Colonic mucosa (tissue), 4 donors: Measurements from ENCODE around the gene MYCN. TPM values are rescaled to one million over a fixed set of nuclear protein-coding genes. Genes with fewer than 3 reads are reported as not detected.
"Not testable (repeated sequence)": the region's sequence is repeated elsewhere in the genome, so short reads cannot be mapped to it uniquely, and the experiment has no call there.

ENCODE experiments used
- DNase-seq: peaks from one replicate; pipeline ENCODE4 v3.0.0-alpha.2; 2020
- H3K27ac ChIP-seq: fragments of 200-600 bp; one replicate; pipeline ENCODE4 v1.8.0; 2021
- H3K27me3 ChIP-seq: fragments of 200-600 bp; one replicate; pipeline ENCODE4 v1.8.0; 2021
- H3K36me3 ChIP-seq: fragments of 200-600 bp; one replicate; pipeline ENCODE4 v1.8.0; 2021
- H3K4me1 ChIP-seq: fragments of 200-600 bp; one replicate; pipeline ENCODE4 v1.8.0; 2021; ENCODE audit warnings: mild to moderate bottlenecking
- H3K4me3 ChIP-seq: fragments of 200-600 bp; one replicate; pipeline ENCODE4 v1.8.0; 2021
- H3K9ac ChIP-seq, 2 donors: one replicate each; pipeline ENCODE4 v1.7.0; 2013; ENCODE audit warnings: control low read depth in 2 of 2, low read depth in 2 of 2, low read length in 2 of 2
- H3K9me3 ChIP-seq: fragments of 200-600 bp; one replicate; pipeline ENCODE4 v1.8.0; 2021
- CTCF ChIP-seq: fragments of 200-600 bp; IDR thresholded peaks from one replicate; pipeline ENCODE4 v1.8.0; 2022; ENCODE audit warnings: antibody characterized with exemption, mild to moderate bottlenecking
- intact Hi-C: fragments of 100-400 bp; cut with DNase I; formaldehyde crosslinking; loops from one replicate; pipeline ENCODE4 v1.14.1; 2022
- total RNA-seq, 2 donors: library from RNA; stranded (reverse); fragmentation: NEBNext Ultra II Directional in 1 of 2; extraction: Animal tissue kit (Norgen Biotek cat#: 25700) in 1 of 2; gene quantifications; one replicate each; pipeline ENCODE4 v1.2.1, GENCODE V29; 2021
- donor health status: healthy.
- donor health status: DM: no; HTN: no; CAD: no.
- donor health status: DM: no; HTN: no; CAD: no.

Gene MYCN
- total RNA-seq, 2 donors from 2014 or later, result 1.5 to 1.7 TPM

GRCh38 chr2:15909736-15910135 lies 30.6 kb upstream of the MYCN start:
- no peaks in the 10 kb centered on the region for H3K4me1 ChIP-seq
- no peak for TF ChIP-seq CTCF
- no peaks in the 10 kb centered on the region for H3K27me3 ChIP-seq
- H3K27ac ChIP-seq, result no peak overlapping the region
- no peak overlapping the region for H3K9ac ChIP-seq
- no peak for DNase-seq
- H3K36me3 ChIP-seq, result no peaks in the 10 kb centered on the region
- intact Hi-C loops, result no loop called here
- no peaks in the 10 kb centered on the region for H3K9me3 ChIP-seq
- no peak overlapping the region for H3K4me3 ChIP-seq

GRCh38 chr2:15911270-15911669 lies 29.1 kb upstream of the MYCN start:
- H3K9me3 ChIP-seq, H3K27ac ChIP-seq, H3K27me3 ChIP-seq, H3K4me1 ChIP-seq, H3K9ac ChIP-seq, H3K4me3 ChIP-seq, DNase-seq, intact Hi-C loops, H3K36me3 ChIP-seq: not testable (repeated sequence)

GRCh38 chr2:15911686-15912085 lies 28.7 kb upstream of the MYCN start:
- no peak for DNase-seq
- no peaks in the 10 kb centered on the region for H3K4me1 ChIP-seq
- H3K27ac ChIP-seq, result no peak overlapping the region
- no peaks in the 10 kb centered on the region for H3K36me3 ChIP-seq
- no peaks in the 10 kb centered on the region for H3K27me3 ChIP-seq
- H3K4me3 ChIP-seq, result no peak overlapping the region
- intact Hi-C loops, result no loop called here
- TF ChIP-seq CTCF, result no peak
- no peaks in the 10 kb centered on the region for H3K9me3 ChIP-seq
- no peak overlapping the region for H3K9ac ChIP-seq

DNA sequence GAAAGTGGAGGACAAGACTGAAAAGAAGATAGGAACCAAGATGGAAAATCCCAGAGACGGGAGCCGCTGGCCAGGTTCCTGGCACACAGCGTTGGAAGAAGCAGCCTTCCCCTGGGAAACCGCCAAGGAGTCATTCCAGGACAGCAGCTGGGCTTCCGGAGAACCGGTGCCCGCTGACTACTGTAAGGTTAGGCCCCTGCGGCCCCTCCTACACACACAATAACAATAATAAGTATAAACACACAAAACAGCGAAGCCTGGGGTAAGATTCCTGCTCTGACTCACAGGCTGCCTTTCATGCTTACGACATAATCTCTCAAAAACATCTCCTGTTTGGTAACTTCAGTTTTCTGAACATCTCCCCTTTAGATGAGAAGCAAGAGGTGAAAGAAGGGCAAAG lies 28.1 kb upstream of the MYCN start:
- Histone ChIP-seq H3K4me3 (no peak overlapping the region), H3K9ac (no peak overlapping the region), H3K9me3 (no peaks in the 10 kb centered on the region), H3K4me1 (no peaks in the 10 kb centered on the region), H3K27me3 (no peaks in the 10 kb centered on the region), H3K36me3 (no peaks in the 10 kb centered on the region), H3K27ac (no peak overlapping the region)
- no peak for TF ChIP-seq CTCF
- DNase-seq, result no peak
- intact Hi-C loops, result no loop called here

GRCh38 chr2:15913146-15913545 lies 27.2 kb upstream of the MYCN start:
- Histone ChIP-seq H3K4me3 (no peak overlapping the region), H3K9me3 (no peaks in the 10 kb centered on the region), H3K27me3 (no peaks in the 10 kb centered on the region), H3K36me3 (no peaks in the 10 kb centered on the region), H3K9ac (no peak overlapping the region), H3K27ac (no peak overlapping the region), H3K4me1 (no peaks in the 10 kb centered on the region)
- DNase-seq, result no peak
- intact Hi-C loops, result no loop called here
- TF ChIP-seq CTCF, result no peak

GRCh38 chr2:15914596-15915385 lies 25.6 kb upstream of the MYCN start:
- no peak overlapping the region for H3K9ac ChIP-seq
- H3K27ac ChIP-seq, result no peak overlapping the region
- H3K36me3 ChIP-seq, result no peaks in the 10 kb centered on the region
- no peak overlapping the region for H3K4me3 ChIP-seq
- no peaks in the 10 kb centered on the region for H3K27me3 ChIP-seq
- intact Hi-C loops, result no loop called here
- no peak for DNase-seq
- no peaks in the 10 kb centered on the region for H3K9me3 ChIP-seq
- no peak for TF ChIP-seq CTCF
- H3K4me1 ChIP-seq, result no peaks in the 10 kb centered on the region

DNA sequence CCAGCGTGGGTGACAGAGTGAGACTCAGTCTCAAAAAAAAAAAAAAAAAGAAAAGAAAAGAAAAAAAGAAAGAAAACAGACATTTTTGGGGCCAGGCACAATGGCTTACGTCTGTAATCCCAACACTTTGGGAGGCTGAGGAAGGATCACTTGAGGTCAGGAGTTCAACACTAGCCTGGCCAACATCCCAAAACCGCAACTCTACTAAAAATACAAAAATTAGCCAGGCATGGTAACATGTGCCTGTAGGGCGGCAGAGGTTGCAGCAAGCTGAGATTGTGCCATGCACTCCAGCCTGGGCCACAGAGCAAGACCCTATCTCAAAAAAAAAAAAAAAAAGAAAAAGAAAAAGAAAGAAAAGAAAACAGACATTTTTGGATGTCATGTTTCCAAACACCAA lies 24.8 kb upstream of the MYCN start:
- H3K4me3 ChIP-seq, H3K36me3 ChIP-seq, H3K4me1 ChIP-seq, DNase-seq, H3K27me3 ChIP-seq, H3K27ac ChIP-seq, H3K9ac ChIP-seq, H3K9me3 ChIP-seq, intact Hi-C loops: not testable (repeated sequence)
